ENCODE measurements around the gene JAKMIP2.
"Not testable (repeated sequence)": the region's sequence is repeated elsewhere in the genome, so short reads cannot be mapped to it uniquely, and the experiment has no call there.

JAKMIP2 gene

GRCh38 chr5:147743012-147743411 is 39.5 kb downstream of the JAKMIP2 start:
- no peak for DNase-seq

GRCh38 chr5:147742151-147742550 is 40.4 kb downstream of the JAKMIP2 start:
- no peak for DNase-seq

- no peak for DNase-seq
Measured at GRCh38 chr5:147740864-147741263, 41.7 kb downstream of the JAKMIP2 start.

GRCh38 chr5:147737921-147738320 is 44.6 kb downstream of the JAKMIP2 start:
- no peak for DNase-seq

- DNase-seq: no peak
Measured at GRCh38 chr5:147735621-147736125, 46.9 kb downstream of the JAKMIP2 start.

GRCh38 chr5:147734894-147735293 is 47.6 kb downstream of the JAKMIP2 start:
- DNase-seq: no peak

GRCh38 chr5:147733075-147733474 is 49.5 kb downstream of the JAKMIP2 start:
- DNase-seq: no peak

GRCh38 chr5:147732291-147732883 is 50.1 kb downstream of the JAKMIP2 start:
- no peak for DNase-seq

- DNase-seq: no peak
Measured at GRCh38 chr5:147731431-147732290, 50.9 kb downstream of the JAKMIP2 start.

GRCh38 chr5:147727200-147727599 is 55.3 kb downstream of the JAKMIP2 start:
- no peak for DNase-seq

GRCh38 chr5:147721191-147721960 is 61.2 kb downstream of the JAKMIP2 start:
- DNase-seq: not testable (repeated sequence)

- no peak for DNase-seq
Measured at GRCh38 chr5:147713550-147714295, 68.8 kb downstream of the JAKMIP2 start.

GRCh38 chr5:147712598-147712997 is 69.9 kb downstream of the JAKMIP2 start:
- no peak for DNase-seq

GRCh38 chr5:147712019-147712418 is 70.5 kb downstream of the JAKMIP2 start:
- no peak for DNase-seq

- no peak for DNase-seq
Measured at GRCh38 chr5:147711019-147711418, 71.5 kb downstream of the JAKMIP2 start.

GRCh38 chr5:147708708-147709107 is 73.8 kb downstream of the JAKMIP2 start:
- no peak for DNase-seq

GRCh38 chr5:147704544-147704943 is 78.0 kb downstream of the JAKMIP2 start:
- DNase-seq: no peak

GRCh38 chr5:147701468-147701867 is 81.1 kb downstream of the JAKMIP2 start:
- DNase-seq: no peak

- DNase-seq: no peak
Measured at GRCh38 chr5:147699496-147700088, 82.9 kb downstream of the JAKMIP2 start.

GRCh38 chr5:147697380-147697779 is 85.1 kb downstream of the JAKMIP2 start:
- no peak for DNase-seq

- no peak for DNase-seq
Measured at GRCh38 chr5:147694772-147695171, 87.8 kb downstream of the JAKMIP2 start.

- DNase-seq: no peak
Measured at GRCh38 chr5:147693233-147693632, 89.3 kb downstream of the JAKMIP2 start.
